ENCODE results near the gene SOX6.

DNA sequence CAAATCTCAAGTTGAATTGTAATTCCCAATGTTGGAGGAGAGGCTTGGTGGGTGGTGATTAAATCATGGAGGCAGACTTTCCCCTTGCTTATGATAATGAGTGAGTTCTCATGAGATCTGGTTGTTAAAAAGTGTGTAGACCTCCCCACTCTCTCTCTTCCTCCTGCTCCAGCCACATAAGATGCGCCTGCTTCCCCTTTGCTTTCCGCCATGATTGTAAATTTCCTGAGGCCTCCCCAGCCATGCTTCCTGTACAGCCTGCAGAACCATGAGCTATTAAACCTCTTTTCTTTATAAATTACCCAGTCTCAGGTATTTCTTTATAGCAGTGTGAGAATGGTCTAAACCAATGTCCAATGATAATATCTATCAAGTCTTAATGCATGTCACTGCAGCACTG, 34.2 kb downstream of the SOX6 start:
- TF ChIP-seq CTCF (IDR thresholded peaks at IDR 0.05) (no peak), POLR2A (IDR thresholded peaks at IDR 0.05) (no peak)

All from right lobe of liver (tissue), 4 donors.